ENCODE data around the gene ADAM11. TPM values are rescaled to one million over a fixed set of nuclear protein-coding genes. Genes with fewer than 3 reads are reported as not detected.
"Not testable (repeated sequence)": the region's sequence is repeated elsewhere in the genome, so short reads cannot be mapped to it uniquely, and the experiment has no call there.

Gene ADAM11
- total RNA-seq, 1 experiment from 2014 or later = 1.3 TPM

DNA sequence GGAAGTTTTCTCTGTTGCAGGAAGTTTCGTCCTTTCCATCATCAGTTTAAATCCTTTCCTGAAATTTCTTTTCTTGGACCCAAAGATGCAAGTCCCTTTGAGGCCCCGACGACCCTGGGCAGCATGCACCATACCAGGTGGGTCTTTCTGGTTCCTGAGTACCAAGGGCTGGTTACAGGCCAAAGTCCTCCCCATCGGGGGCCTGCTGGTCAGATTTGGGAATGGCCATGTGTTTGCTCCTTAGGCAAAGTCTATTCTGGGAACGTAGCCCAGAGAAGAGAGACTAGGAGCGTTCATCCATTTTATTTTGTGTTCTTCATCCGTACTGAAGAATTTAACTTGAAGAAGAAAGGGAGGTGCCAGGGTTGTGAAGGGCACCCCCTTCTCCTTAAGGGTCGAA lies 17.5 kb upstream of the ADAM11 start:
- Histone ChIP-seq H3K36me3 (ENCODE audit: insufficient read depth, low read length) (no peaks in the 10 kb centered on the region), H3K27ac (ENCODE audit: low read length) (no peak overlapping the region), H3K4me2 (ENCODE audit: low read depth, low read length, poor library complexity, severe bottlenecking) (no peak overlapping the region), H3K27me3 (ENCODE audit: low read length) (no peaks in the 10 kb centered on the region), H3K4me3 (ENCODE audit: low read length) (no peak overlapping the region), H3K79me2 (ENCODE audit: low read length) (no peaks in the 10 kb centered on the region), H3K9me3 (ENCODE audit: low read length) (no peaks in the 10 kb centered on the region), H3K9me2 (replicated peaks; ENCODE audit: insufficient read depth, low read length) (no peaks in the 10 kb centered on the region), H3K4me1 (ENCODE audit: low read length) (no peaks in the 10 kb centered on the region), H2AFZ (ENCODE audit: low read length) (no peak overlapping the region), H3K9ac (ENCODE audit: low read length) (no peak overlapping the region), H4K20me1 (ENCODE audit: insufficient read depth, low read depth, low read length) (no peaks in the 10 kb centered on the region)
- DNase-seq = no peak

DNA sequence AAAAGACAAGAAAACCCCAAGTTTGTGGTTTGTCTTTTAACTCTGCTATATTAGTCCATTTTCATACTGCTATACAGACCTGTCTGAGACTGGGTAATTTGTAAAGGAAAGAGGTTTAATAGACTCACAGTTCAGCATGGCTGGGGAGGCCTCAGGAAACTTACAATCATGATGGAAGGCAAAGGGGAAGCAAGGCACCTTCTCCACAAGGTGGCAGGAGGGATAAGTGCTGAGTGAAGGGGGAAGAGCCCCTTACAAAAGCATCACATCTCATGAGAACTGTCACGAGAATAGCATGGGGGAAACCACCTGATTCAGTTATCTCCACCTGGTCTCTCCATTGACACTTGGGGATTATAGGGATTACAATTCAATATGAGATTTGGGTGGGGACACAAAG lies 13.5 kb upstream of the ADAM11 start:
- Histone ChIP-seq H3K4me2 (ENCODE audit: low read depth, low read length, poor library complexity, severe bottlenecking) (no peak overlapping the region), H3K36me3 (ENCODE audit: insufficient read depth, low read length) (no peaks in the 10 kb centered on the region), H3K9me3 (ENCODE audit: low read length) (no peaks in the 10 kb centered on the region), H3K27ac (ENCODE audit: low read length) (no peak overlapping the region), H2AFZ (ENCODE audit: low read length) (no peak overlapping the region), H4K20me1 (ENCODE audit: insufficient read depth, low read depth, low read length) (no peaks in the 10 kb centered on the region), H3K9me2 (replicated peaks; ENCODE audit: insufficient read depth, low read length) (no peaks in the 10 kb centered on the region), H3K4me1 (ENCODE audit: low read length) (no peaks in the 10 kb centered on the region), H3K27me3 (ENCODE audit: low read length) (no peaks in the 10 kb centered on the region), H3K9ac (ENCODE audit: low read length) (no peak overlapping the region), H3K79me2 (ENCODE audit: low read length) (no peaks in the 10 kb centered on the region), H3K4me3 (ENCODE audit: low read length) (no peak overlapping the region)
- DNase-seq = no peak

DNA sequence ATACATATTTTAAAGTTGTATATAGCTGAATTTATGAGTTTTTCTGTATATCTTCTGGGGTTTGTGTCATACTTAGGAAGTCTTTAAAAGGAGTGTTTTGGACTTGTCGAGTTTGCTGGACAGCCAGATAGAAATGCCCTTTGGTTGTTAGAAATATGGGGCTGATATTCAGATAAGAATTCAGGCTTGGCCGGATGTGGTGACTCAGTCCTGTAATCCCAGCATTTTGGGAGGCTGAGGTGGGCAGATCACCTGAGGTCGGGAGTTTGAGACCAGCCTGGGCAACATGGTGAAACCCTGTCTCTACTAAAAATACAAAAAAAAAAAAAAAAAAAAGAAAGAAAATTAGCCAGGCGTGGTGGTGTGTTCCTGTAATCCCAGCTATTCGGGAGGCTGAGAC lies 13.1 kb upstream of the ADAM11 start:
- not testable (repeated sequence) for H3K9me2 ChIP-seq (replicated peaks; ENCODE audit: insufficient read depth, low read length); H3K27ac ChIP-seq (ENCODE audit: low read length); H3K36me3 ChIP-seq (ENCODE audit: insufficient read depth, low read length); H3K9me3 ChIP-seq (ENCODE audit: low read length); H2AFZ ChIP-seq (ENCODE audit: low read length); H3K9ac ChIP-seq (ENCODE audit: low read length); DNase-seq; H3K4me3 ChIP-seq (ENCODE audit: low read length); H3K4me2 ChIP-seq (ENCODE audit: low read depth, low read length, poor library complexity, severe bottlenecking); H3K27me3 ChIP-seq (ENCODE audit: low read length); H4K20me1 ChIP-seq (ENCODE audit: insufficient read depth, low read depth, low read length); H3K4me1 ChIP-seq (ENCODE audit: low read length); H3K79me2 ChIP-seq (ENCODE audit: low read length)

DNA sequence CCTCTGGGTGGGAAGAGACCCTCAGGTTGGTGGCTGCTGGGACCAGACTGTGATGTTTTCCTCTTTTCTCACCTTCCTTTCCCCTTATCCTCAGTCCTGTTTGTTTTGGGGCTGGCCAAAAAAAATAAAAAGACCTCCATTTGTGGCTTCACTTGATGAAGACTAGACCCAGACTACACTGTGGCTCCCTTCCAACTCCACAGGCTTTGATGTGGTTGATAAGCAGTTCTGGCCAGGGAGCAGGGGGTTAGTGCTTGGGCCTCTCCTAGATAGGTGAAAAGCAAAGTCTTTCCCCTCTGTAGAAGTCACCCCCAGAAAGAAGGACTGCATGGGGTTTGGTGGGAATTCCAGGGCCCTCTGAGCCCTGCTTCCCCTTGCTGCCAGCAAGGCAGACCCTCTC lies 11.2 kb upstream of the ADAM11 start:
- Histone ChIP-seq H3K36me3 (ENCODE audit: insufficient read depth, low read length) (no peaks in the 10 kb centered on the region), H2AFZ (ENCODE audit: low read length) (no peak overlapping the region), H3K9ac (ENCODE audit: low read length) (no peak overlapping the region), H3K9me3 (ENCODE audit: low read length) (no peaks in the 10 kb centered on the region), H3K9me2 (replicated peaks; ENCODE audit: insufficient read depth, low read length) (no peaks in the 10 kb centered on the region), H3K79me2 (ENCODE audit: low read length) (no peaks in the 10 kb centered on the region), H3K27ac (ENCODE audit: low read length) (no peak overlapping the region), H3K4me3 (ENCODE audit: low read length) (no peak overlapping the region), H3K4me1 (ENCODE audit: low read length) (no peaks in the 10 kb centered on the region), H3K27me3 (ENCODE audit: low read length) (no peaks in the 10 kb centered on the region), H4K20me1 (ENCODE audit: insufficient read depth, low read depth, low read length) (no peaks in the 10 kb centered on the region), H3K4me2 (ENCODE audit: low read depth, low read length, poor library complexity, severe bottlenecking) (no peak overlapping the region)
- DNase-seq = no peak

DNA sequence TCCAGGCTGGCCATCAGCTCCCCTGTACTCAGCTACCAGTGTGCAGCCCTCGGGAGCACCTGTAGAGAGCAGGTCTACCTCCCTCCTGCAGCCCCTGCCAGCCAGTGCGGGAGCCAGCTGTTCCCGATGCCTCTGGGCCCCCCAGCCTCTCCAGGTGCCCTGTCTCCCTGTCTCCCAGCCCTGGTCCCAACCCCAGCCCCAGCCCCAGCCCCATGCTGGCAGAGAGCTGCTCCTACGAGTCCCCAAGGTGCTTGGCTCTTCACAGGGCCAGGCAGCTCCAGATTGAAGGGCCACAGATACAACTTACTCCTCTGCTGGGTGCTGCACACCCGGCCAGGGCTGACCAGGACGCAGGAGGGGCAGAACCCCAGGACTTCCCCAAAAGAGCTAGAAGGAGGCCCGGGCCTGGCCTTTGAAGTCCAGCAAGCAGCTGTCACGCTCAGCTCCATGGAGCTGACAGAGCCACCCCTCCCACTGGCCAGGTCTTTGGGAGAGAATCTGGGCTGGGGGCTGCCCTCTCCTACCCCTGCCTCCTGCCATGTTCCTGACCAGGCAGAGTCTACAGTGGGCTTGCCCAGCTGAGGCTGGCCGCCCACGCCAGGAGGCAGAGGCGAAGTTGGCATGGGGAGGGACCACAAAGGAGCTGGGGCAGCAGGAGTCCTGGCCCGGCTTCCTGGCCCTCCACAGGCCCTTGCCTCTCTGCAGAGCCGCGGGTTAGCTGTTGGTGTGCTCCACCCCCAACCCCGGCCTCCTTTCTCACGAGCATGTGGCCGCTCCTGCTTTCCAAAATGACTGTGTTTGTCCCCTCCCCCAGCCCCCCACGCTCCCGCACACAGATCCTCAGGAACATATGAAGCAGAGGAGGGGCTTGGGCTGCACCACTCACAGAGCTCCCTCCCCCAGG lies 9.5 kb upstream of the ADAM11 start:
- no peaks in the 10 kb centered on the region for H3K9me2 ChIP-seq (replicated peaks; ENCODE audit: insufficient read depth, low read length)
- no peak overlapping the region for H3K9ac ChIP-seq (ENCODE audit: low read length)
- no peaks in the 10 kb centered on the region for H3K36me3 ChIP-seq (ENCODE audit: insufficient read depth, low read length)
- H3K79me2 ChIP-seq (ENCODE audit: low read length) = no peaks in the 10 kb centered on the region
- no peak overlapping the region for H2AFZ ChIP-seq (ENCODE audit: low read length)
- no peaks in the 10 kb centered on the region for H3K9me3 ChIP-seq (ENCODE audit: low read length)
- no peaks in the 10 kb centered on the region for H4K20me1 ChIP-seq (ENCODE audit: insufficient read depth, low read depth, low read length)
- no peak overlapping the region for H3K27ac ChIP-seq (ENCODE audit: low read length)
- no peaks in the 10 kb centered on the region for H3K27me3 ChIP-seq (ENCODE audit: low read length)
- no peaks in the 10 kb centered on the region for H3K4me1 ChIP-seq (ENCODE audit: low read length)
- no peak overlapping the region for H3K4me2 ChIP-seq (ENCODE audit: low read depth, low read length, poor library complexity, severe bottlenecking)
- H3K4me3 ChIP-seq (ENCODE audit: low read length) = no peak overlapping the region
- no peak for DNase-seq

DNA sequence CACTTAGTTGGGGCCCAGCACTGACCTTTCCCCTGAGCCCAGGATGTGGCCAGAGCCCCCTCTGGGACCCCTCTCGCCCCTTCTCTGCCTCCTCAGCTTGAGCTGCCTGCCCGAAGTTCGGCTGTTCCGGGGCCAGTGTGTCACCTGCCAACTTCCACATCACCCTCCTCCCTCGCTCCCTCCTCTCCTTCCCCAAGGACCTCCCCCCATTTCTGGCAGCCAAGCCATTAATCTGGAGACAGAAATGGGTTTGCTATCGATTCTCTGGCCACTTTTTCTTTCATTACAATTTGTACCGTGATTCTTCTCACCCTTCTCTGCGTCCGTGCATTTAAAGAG lies 8.8 kb upstream of the ADAM11 start:
- H3K4me3 ChIP-seq (ENCODE audit: low read length) = no peak overlapping the region
- H3K9me3 ChIP-seq (ENCODE audit: low read length) = no peaks in the 10 kb centered on the region
- H3K9ac ChIP-seq (ENCODE audit: low read length) = no peak overlapping the region
- no peaks in the 10 kb centered on the region for H4K20me1 ChIP-seq (ENCODE audit: insufficient read depth, low read depth, low read length)
- no peaks in the 10 kb centered on the region for H3K79me2 ChIP-seq (ENCODE audit: low read length)
- no peaks in the 10 kb centered on the region for H3K36me3 ChIP-seq (ENCODE audit: insufficient read depth, low read length)
- no peak for DNase-seq
- H3K9me2 ChIP-seq (replicated peaks; ENCODE audit: insufficient read depth, low read length) = no peaks in the 10 kb centered on the region
- no peaks in the 10 kb centered on the region for H3K4me1 ChIP-seq (ENCODE audit: low read length)
- H3K4me2 ChIP-seq (ENCODE audit: low read depth, low read length, poor library complexity, severe bottlenecking) = no peak overlapping the region
- H3K27me3 ChIP-seq (ENCODE audit: low read length) = no peaks in the 10 kb centered on the region
- no peak overlapping the region for H2AFZ ChIP-seq (ENCODE audit: low read length)
- no peak overlapping the region for H3K27ac ChIP-seq (ENCODE audit: low read length)

DNA sequence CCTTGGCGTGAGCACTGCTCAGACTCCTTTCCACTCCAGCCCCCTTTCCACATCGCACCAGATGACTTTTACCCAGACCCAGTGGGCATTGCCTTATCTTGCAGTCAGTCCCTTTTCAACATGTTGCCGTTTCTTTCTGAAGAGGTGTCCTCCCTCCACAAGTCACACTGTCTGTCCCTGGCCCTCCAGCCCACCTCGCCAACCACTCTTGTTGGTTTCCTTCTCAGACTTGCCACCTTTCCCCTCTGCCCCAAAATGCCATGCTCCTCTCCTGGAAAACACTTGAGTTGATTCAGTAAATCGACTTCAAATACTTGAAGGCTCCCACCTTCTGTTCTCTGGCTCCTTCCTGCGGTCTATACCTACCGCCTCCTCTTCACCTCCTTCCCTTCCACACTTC lies 7.5 kb upstream of the ADAM11 start:
- Histone ChIP-seq H3K27me3 (ENCODE audit: low read length) (no peaks in the 10 kb centered on the region), H3K9ac (ENCODE audit: low read length) (no peak overlapping the region), H3K9me3 (ENCODE audit: low read length) (no peaks in the 10 kb centered on the region), H3K27ac (ENCODE audit: low read length) (no peak overlapping the region), H3K4me1 (ENCODE audit: low read length) (no peaks in the 10 kb centered on the region), H3K36me3 (ENCODE audit: insufficient read depth, low read length) (no peaks in the 10 kb centered on the region), H2AFZ (ENCODE audit: low read length) (no peak overlapping the region), H4K20me1 (ENCODE audit: insufficient read depth, low read depth, low read length) (no peaks in the 10 kb centered on the region), H3K4me3 (ENCODE audit: low read length) (no peak overlapping the region), H3K4me2 (ENCODE audit: low read depth, low read length, poor library complexity, severe bottlenecking) (no peak overlapping the region), H3K9me2 (replicated peaks; ENCODE audit: insufficient read depth, low read length) (no peaks in the 10 kb centered on the region), H3K79me2 (ENCODE audit: low read length) (no peaks in the 10 kb centered on the region)
- DNase-seq = no peak

DNA sequence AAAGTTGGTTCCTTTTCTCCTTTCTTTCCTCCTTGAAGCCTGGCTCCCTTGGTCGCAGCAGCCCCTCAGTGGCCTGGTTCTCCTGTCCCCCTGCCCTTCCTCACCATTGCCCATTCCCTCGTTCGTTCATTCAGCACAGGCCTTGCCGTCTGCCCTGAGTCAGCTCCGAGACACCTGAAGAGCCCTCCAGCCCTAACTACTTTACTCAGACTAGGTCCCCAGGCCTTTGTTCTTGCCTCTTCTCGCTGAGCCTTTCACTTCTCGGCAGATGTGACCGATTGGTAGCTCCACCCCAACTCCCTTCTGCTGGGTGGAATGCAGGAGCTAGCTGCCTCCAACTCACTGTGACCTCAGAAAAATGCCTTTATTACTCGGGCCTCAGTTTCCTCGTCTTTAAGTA lies 7.0 kb upstream of the ADAM11 start:
- Histone ChIP-seq H2AFZ (ENCODE audit: low read length) (no peak overlapping the region), H3K4me3 (ENCODE audit: low read length) (no peak overlapping the region), H3K27ac (ENCODE audit: low read length) (no peak overlapping the region), H3K9me2 (replicated peaks; ENCODE audit: insufficient read depth, low read length) (no peaks in the 10 kb centered on the region), H3K4me1 (ENCODE audit: low read length) (no peaks in the 10 kb centered on the region), H3K4me2 (ENCODE audit: low read depth, low read length, poor library complexity, severe bottlenecking) (no peak overlapping the region), H3K79me2 (ENCODE audit: low read length) (no peaks in the 10 kb centered on the region), H3K27me3 (ENCODE audit: low read length) (no peaks in the 10 kb centered on the region), H4K20me1 (ENCODE audit: insufficient read depth, low read depth, low read length) (no peaks in the 10 kb centered on the region), H3K9ac (ENCODE audit: low read length) (no peak overlapping the region), H3K9me3 (ENCODE audit: low read length) (no peaks in the 10 kb centered on the region), H3K36me3 (ENCODE audit: insufficient read depth, low read length) (no peaks in the 10 kb centered on the region)
- no peak for DNase-seq
